HEK293T (cell line): Measurements from ENCODE around the gene DTHD1.

Source experiments
- ARNT ChIP-seq: fragments of 450-650 bp; IDR thresholded peaks from 2 replicates; pipeline ENCODE4 v1.6.1; 2017; ENCODE audit warnings: mild to moderate bottlenecking
- BHLHE40 ChIP-seq: fragments of 450-650 bp; IDR thresholded peaks from 2 replicates; pipeline ENCODE4 v1.6.1; 2016; ENCODE audit warnings: mild to moderate bottlenecking, moderate library complexity, borderline replicate concordance
- FOXA1 ChIP-seq: fragments of 450-650 bp; IDR thresholded peaks from 2 replicates; pipeline ENCODE4 v1.6.1; 2016; ENCODE audit warnings: mild to moderate bottlenecking
- FOXK2 ChIP-seq: fragments of 450-650 bp; IDR thresholded peaks from 2 replicates; pipeline ENCODE4 v1.6.1; 2016; ENCODE audit warnings: mild to moderate bottlenecking
- FOXM1 ChIP-seq: fragments of 450-650 bp; IDR thresholded peaks from 2 replicates; pipeline ENCODE4 v1.6.1; 2017; ENCODE audit warnings: mild to moderate bottlenecking, borderline replicate concordance
- L3MBTL2 ChIP-seq: fragments of 450-650 bp; conservative IDR thresholded peaks from 2 replicates; pipeline ENCODE4 v1.6.1; 2016; ENCODE audit warnings: mild to moderate bottlenecking
- LEF1 ChIP-seq: fragments of 450-650 bp; IDR thresholded peaks from 2 replicates; pipeline ENCODE4 v1.6.1; 2017; ENCODE audit warnings: mild to moderate bottlenecking, borderline replicate concordance
- NFRKB ChIP-seq: fragments of 450-650 bp; IDR thresholded peaks from 2 replicates; pipeline ENCODE4 v1.6.1; 2016; ENCODE audit warnings: mild to moderate bottlenecking, moderate library complexity
- PKNOX1 ChIP-seq: fragments of 450-650 bp; IDR thresholded peaks from 2 replicates; pipeline ENCODE4 v1.6.1; 2016
- SP1 ChIP-seq: fragments of 450-650 bp; IDR thresholded peaks from 2 replicates; pipeline ENCODE4 v1.6.1; 2017
- SUZ12 ChIP-seq: fragments of 450-650 bp; IDR thresholded peaks from 2 replicates; pipeline ENCODE4 v1.6.1; 2016; ENCODE audit warnings: mild to moderate bottlenecking
- TARDBP ChIP-seq: fragments of 450-650 bp; IDR thresholded peaks from 2 replicates; pipeline ENCODE4 v1.6.1; 2016
- ZNF384 ChIP-seq: fragments of 450-650 bp; IDR thresholded peaks from 2 replicates; pipeline ENCODE4 v1.6.1; 2016

- TF ChIP-seq FOXK2 (no peak), TARDBP (no peak), SUZ12 (no peak), PKNOX1 (no peak), BHLHE40 (no peak), FOXM1 (no peak), ZNF384 (no peak), SP1 (no peak), ARNT (no peak), FOXA1 (no peak), NFRKB (no peak), L3MBTL2 (no peak), LEF1 (no peak)
These were observed 31.9 kb downstream of the DTHD1 start for GRCh38 chr4:36313301-36313700.
